Measurements from ENCODE around the gene SHLD1. TPM values are rescaled to one million over a fixed set of nuclear protein-coding genes. Genes with fewer than 3 reads are reported as not detected.

SHLD1 gene
- total RNA-seq, 1 donor from 2014 or later: 13.9 TPM

GRCh38 chr20:5848711-5849505, 98.7 kb downstream of the SHLD1 start:
- no peak for DNase-seq (ENCODE audit: low spot score)

- no peak for DNase-seq (ENCODE audit: low spot score)
These were observed 105.7 kb downstream of the SHLD1 start for GRCh38 chr20:5855939-5856338.

- no peak for DNase-seq (ENCODE audit: low spot score)
These were observed 109.4 kb downstream of the SHLD1 start for GRCh38 chr20:5859608-5860007.

- no peak for DNase-seq (ENCODE audit: low spot score)
These were observed 112.5 kb downstream of the SHLD1 start for GRCh38 chr20:5862703-5863039.

GRCh38 chr20:5863040-5863833, 113.0 kb downstream of the SHLD1 start:
- DNase-seq (ENCODE audit: low spot score): no peak

- DNase-seq (ENCODE audit: low spot score): no peak
These were observed 114.2 kb downstream of the SHLD1 start for GRCh38 chr20:5864428-5864827.

GRCh38 chr20:5864873-5865587, 114.8 kb downstream of the SHLD1 start:
- DNase-seq (ENCODE audit: low spot score): no peak

- DNase-seq (ENCODE audit: low spot score): no peak
These were observed 115.4 kb downstream of the SHLD1 start for GRCh38 chr20:5865604-5866003.

- DNase-seq (ENCODE audit: low spot score): no peak
These were observed 120.4 kb downstream of the SHLD1 start for GRCh38 chr20:5870568-5870981.

- DNase-seq (ENCODE audit: low spot score): no peak
These were observed 121.5 kb downstream of the SHLD1 start for GRCh38 chr20:5871459-5872410.

GRCh38 chr20:5877128-5877527, 126.9 kb downstream of the SHLD1 start:
- no peak for DNase-seq (ENCODE audit: low spot score)

GRCh38 chr20:5880326-5880725, 130.1 kb downstream of the SHLD1 start:
- DNase-seq (ENCODE audit: low spot score): no peak

GRCh38 chr20:5881703-5882102, 131.5 kb downstream of the SHLD1 start:
- no peak for DNase-seq (ENCODE audit: low spot score)

- no peak for DNase-seq (ENCODE audit: low spot score)
These were observed 132.0 kb downstream of the SHLD1 start for GRCh38 chr20:5882166-5882565.

- no peak for DNase-seq (ENCODE audit: low spot score)
These were observed 134.5 kb downstream of the SHLD1 start for GRCh38 chr20:5884465-5885335.

GRCh38 chr20:5885866-5886265, 135.7 kb downstream of the SHLD1 start:
- no peak for DNase-seq (ENCODE audit: low spot score)

GRCh38 chr20:5886788-5887187, 136.6 kb downstream of the SHLD1 start:
- DNase-seq (ENCODE audit: low spot score): no peak

GRCh38 chr20:5887386-5887785, 137.2 kb downstream of the SHLD1 start:
- DNase-seq (ENCODE audit: low spot score): no peak

GRCh38 chr20:5888041-5888440, 137.8 kb downstream of the SHLD1 start:
- DNase-seq (ENCODE audit: low spot score): no peak

- no peak for DNase-seq (ENCODE audit: low spot score)
These were observed 140.7 kb downstream of the SHLD1 start for GRCh38 chr20:5890773-5891441.
